Activated T-helper 17 cell treated with anti-CD3 and anti-CD28 coated beads, Interleukin-2, amount 50 U/mL, for 72 hours (primary cell): Measurements from ENCODE around the gene CHP2. TPM values are rescaled to one million over a fixed set of nuclear protein-coding genes. Genes with fewer than 3 reads are reported as not detected.
"Not testable (repeated sequence)": the region's sequence is repeated elsewhere in the genome, so short reads cannot be mapped to it uniquely, and the experiment has no call there.

Experiments
- ATAC-seq: fragments of 150-1000 bp; cut with Tn5 transposase; replicated peaks from 2 replicates; pipeline ENCODE4 v1.10.0; 2021; ENCODE audit warnings: mild to moderate bottlenecking, moderate library complexity
- H3K27ac Mint-ChIP-seq: one replicate; pipeline ENCODE4 v1.8.0; 2022; ENCODE audit warnings: mixed read lengths
- H3K27me3 Mint-ChIP-seq: one replicate; pipeline ENCODE4 v1.8.0; 2022; ENCODE audit warnings: mixed read lengths
- H3K36me3 Mint-ChIP-seq: one replicate; pipeline ENCODE4 v1.8.0; 2022; ENCODE audit warnings: low read depth, mild to moderate bottlenecking, mixed read lengths
- H3K4me1 Mint-ChIP-seq: one replicate; pipeline ENCODE4 v1.8.0; 2022; ENCODE audit warnings: mixed read lengths
- H3K4me3 Mint-ChIP-seq: one replicate; pipeline ENCODE4 v1.8.0; 2022; ENCODE audit warnings: mild to moderate bottlenecking, mixed read lengths
- H3K9me3 Mint-ChIP-seq: one replicate; pipeline ENCODE4 v1.8.0; 2022; ENCODE audit warnings: mixed read lengths
- total RNA-seq, 2 donors: library from RNA; stranded (reverse); gene quantifications; one replicate each; pipeline ENCODE4 v1.2.3, GENCODE V29; 2022

Gene CHP2
- not detected for total RNA-seq

DNA sequence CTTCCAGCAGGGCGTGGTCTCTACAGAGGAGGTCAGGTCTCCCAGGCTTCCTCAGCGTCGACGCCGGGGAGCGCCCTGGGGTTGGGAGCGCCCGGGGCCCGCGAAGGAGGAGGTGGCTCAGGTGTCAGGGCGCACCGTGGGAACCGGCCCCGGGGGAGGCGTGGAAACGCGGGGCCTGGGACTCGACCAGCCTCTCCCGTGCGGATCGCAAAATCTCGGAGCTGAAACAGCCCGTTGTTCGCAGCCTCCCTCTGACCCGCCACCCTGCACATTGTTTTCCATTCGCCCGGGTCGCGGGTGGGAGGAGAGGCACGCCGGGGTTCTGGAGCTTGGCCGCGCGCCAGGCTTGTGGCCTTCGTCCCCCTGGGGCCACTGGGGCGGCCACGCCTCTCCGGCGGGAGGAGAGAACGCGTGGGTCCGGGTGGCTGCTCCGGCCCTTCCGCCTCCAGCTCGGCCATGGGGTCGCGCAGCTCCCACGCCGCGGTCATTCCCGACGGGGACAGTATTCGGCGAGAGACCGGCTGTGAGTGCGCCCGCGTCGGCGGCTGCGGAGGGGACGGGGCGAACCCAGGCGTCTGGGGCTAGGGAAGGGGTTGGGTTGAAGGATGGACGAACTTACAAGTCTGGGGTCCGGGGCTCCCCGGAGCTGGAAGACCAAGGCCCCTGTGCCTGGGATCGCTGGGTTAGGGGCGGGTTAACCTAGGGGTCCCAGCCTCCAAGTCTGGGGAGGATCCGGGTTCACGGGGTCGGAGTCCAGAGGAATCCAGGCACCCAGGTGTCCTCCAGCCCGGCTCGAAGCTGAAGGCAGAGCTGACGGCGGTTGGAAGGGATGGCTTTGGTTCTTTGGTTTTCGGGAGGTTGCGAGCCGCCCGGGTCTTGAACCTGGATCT, at the start of gene CHP2:
Gene CHP2 (plus strand): TSS at position 433 of the 890 bp plus-strand sequence. CDS start 24 bp downstream, at position 457.
- H3K4me3 Mint-ChIP-seq, result no peak within 1 kb of the TSS

DNA sequence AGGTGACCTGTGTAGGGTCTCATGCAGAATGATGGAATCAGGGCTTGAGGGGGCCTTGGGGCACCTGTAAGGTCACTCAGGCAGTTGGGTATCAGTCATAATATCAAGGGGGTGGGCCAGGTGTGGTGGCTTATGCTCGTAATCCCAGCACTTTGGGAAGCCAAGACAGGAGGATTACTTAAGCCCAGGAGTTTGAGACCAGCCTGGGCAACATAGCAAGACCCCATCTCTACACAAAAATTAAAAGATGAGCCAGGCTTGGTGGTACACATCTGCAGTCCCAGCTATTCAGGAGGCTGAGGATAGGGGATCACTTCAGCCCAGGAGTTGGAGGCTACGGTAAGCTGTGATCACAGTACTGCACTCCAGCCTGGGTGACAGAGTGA, 49.3 kb upstream of the CHP2 start:
- no peaks in the 10 kb centered on the region for H3K36me3 Mint-ChIP-seq

More for the DNA sequence above, at the start of gene CHP2:
- ATAC-seq, result no peak
- peaks cover 40% of the 10 kb centered on the region for H3K27me3 Mint-ChIP-seq
- H3K27ac Mint-ChIP-seq, result no peak within 1 kb of the TSS
- H3K9me3 Mint-ChIP-seq, result no peaks in the 10 kb centered on the region
- no peaks in the 10 kb centered on the region for H3K36me3 Mint-ChIP-seq
- H3K4me1 Mint-ChIP-seq, result no peaks in the 10 kb centered on the region

DNA sequence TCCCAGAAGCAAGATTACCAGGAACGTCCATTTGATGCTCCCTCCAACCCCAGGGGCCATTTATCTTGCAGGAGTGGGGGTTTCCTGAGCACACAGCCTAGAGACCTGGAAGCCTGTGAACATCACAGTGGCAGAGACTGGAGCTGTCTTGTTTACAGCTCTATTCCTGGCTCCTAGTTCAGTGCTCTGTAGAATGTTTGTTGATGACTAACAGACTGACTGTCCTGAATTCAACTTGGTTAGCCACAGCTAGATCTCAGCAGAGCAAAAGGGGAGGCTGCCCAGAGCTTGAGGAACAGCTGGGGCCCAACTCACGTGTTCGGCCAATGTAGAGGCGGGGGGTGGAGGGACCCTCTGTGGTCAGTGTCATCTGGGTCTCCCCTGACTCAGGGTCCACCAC, 48.4 kb upstream of the CHP2 start:
- no peak overlapping the region for H3K27ac Mint-ChIP-seq
- no peaks in the 10 kb centered on the region for H3K36me3 Mint-ChIP-seq
- peaks cover 27% of the 10 kb centered on the region for H3K27me3 Mint-ChIP-seq
- peaks cover 16% of the 10 kb centered on the region for H3K9me3 Mint-ChIP-seq
- H3K4me1 Mint-ChIP-seq, result no peaks in the 10 kb centered on the region
- ATAC-seq, result no peak
- H3K4me3 Mint-ChIP-seq, result no peak overlapping the region

More for the DNA sequence above, 49.3 kb upstream of the CHP2 start:
- Mint-ChIP-seq H3K27ac (no peak overlapping the region), H3K27me3 (peaks cover 24% of the 10 kb centered on the region), H3K4me1 (no peaks in the 10 kb centered on the region), H3K9me3 (peaks cover 16% of the 10 kb centered on the region), H3K4me3 (no peak overlapping the region)
- no peak for ATAC-seq

DNA sequence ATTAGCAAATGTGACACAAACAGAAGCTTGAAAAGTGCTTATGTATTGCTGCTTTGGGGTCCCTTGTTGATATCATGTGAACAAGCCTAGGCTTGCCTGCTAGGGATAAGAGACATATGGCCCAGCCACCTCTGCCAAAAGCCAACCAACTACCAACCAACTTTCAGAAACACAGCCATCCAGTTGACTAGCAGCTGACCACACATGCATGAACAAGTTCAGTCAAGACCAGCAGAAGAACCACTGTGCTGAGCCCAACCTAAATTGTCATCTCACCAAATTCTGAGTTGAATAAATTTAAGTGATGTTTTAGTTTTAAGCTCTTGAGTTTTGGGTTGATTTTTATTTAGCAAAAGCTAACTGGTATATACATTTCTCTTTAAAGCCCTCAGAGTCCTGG, 45.3 kb upstream of the CHP2 start:
- no peak for ATAC-seq
- Mint-ChIP-seq H3K4me1 (no peaks in the 10 kb centered on the region), H3K4me3 (no peak overlapping the region), H3K27me3 (peaks cover 32% of the 10 kb centered on the region), H3K36me3 (no peaks in the 10 kb centered on the region), H3K27ac (no peak overlapping the region), H3K9me3 (peaks cover 10% of the 10 kb centered on the region)

DNA sequence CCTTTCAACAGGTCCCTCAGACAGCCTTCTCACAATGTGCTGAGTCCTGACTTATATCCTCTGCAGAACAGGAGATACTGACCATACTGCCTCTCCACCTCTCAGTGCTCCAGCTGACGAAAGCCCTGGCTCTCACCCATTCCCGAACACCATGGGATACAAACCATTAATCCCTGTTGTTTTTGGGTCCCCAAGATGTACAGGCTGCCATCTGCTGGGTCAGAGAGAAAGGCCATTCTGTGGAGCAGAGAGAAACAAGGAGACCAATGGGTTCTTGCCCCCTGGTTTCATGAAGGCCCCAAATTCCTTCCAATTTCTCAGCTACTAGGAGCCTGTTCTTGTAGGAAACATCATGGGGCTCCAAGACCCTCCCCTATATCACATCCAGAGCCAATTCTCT, 44.8 kb upstream of the CHP2 start:
- Mint-ChIP-seq H3K27ac (no peak overlapping the region), H3K9me3 (peaks cover 10% of the 10 kb centered on the region), H3K4me1 (no peaks in the 10 kb centered on the region), H3K4me3 (no peak overlapping the region), H3K27me3 (peaks cover 34% of the 10 kb centered on the region), H3K36me3 (no peaks in the 10 kb centered on the region)
- no peak for ATAC-seq

DNA sequence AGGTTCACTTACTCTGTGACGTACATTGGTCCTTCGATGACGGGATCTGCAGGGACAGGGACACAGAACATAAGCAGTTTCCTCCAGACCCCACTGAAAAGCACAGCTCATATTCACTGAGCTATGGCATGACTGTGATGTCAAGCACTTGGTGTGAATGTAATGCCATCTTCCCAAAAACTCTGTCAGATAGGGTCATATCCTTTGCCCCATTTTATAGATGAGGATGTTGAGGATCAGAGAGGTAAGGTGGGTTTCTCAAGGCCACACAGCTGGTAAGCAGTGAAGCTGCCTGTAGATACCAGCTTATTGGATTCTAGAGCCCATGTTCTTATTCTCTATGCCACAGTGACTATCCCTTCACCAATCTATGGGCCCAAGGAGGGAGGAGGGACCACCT, 44.3 kb upstream of the CHP2 start:
- no peaks in the 10 kb centered on the region for H3K36me3 Mint-ChIP-seq
- H3K27me3 Mint-ChIP-seq, result peaks cover 35% of the 10 kb centered on the region
- ATAC-seq, result no peak
- peaks cover 10% of the 10 kb centered on the region for H3K9me3 Mint-ChIP-seq
- no peak overlapping the region for H3K4me3 Mint-ChIP-seq
- H3K27ac Mint-ChIP-seq, result no peak overlapping the region
- H3K4me1 Mint-ChIP-seq, result no peaks in the 10 kb centered on the region

DNA sequence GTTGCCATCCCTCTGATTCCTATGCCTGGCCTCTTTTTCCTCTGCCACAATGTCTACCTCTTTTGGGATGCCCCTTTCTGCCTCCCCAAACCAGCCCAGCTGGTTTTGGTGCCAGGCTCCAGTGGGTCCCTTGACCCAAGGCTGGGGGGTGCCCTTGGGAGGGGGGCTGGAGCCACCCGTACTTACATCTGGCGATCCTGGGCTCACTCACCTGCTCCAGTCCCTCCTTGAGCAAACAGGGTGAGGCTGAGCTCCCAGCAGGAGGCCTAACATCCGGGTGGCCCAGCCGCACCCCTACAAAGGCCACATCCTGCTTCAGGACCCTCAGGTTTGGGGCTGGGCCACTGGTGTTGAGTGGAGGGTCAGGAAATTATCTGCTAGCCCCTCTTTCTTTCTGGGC, 43.0 kb upstream of the CHP2 start:
- Mint-ChIP-seq H3K27me3 (peaks cover 36% of the 10 kb centered on the region), H3K9me3 (peaks cover 10% of the 10 kb centered on the region), H3K27ac (no peak overlapping the region), H3K4me1 (no peaks in the 10 kb centered on the region), H3K4me3 (no peak overlapping the region), H3K36me3 (no peaks in the 10 kb centered on the region)
- no peak for ATAC-seq

DNA sequence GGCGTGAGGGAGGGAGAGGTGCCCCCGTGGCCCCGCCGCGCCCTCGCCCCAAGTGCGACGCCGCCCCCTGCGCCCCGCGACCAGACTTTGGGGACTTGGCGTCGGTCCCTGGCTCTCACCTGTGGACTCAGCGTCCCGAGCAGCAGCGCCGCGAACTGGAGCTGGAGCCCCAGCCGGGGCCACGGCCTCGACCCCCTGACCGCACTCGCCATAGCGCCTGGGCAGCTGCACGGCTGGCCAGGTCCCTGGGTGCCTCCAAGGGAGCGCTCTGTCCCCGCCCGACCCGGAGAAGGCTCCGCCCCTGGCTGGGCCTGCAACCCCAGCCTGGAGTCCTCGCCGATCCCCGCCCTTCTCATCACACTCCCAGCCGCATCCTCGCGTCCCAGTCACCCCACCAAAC, 41.9 kb upstream of the CHP2 start, which contains the start of gene ERN2:
Gene ERN2 (minus strand): TSS at position 247 of the 400 bp plus-strand sequence. CDS start 35 bp downstream, at position 212.
- no peak for ATAC-seq
- Mint-ChIP-seq H3K27me3 (peaks cover 45% of the 10 kb centered on the region), H3K4me1 (no peaks in the 10 kb centered on the region), H3K27ac (no peak within 1 kb of the TSS), H3K36me3 (no peaks in the 10 kb centered on the region), H3K4me3 (no peak within 1 kb of the TSS), H3K9me3 (peaks cover 10% of the 10 kb centered on the region)

DNA sequence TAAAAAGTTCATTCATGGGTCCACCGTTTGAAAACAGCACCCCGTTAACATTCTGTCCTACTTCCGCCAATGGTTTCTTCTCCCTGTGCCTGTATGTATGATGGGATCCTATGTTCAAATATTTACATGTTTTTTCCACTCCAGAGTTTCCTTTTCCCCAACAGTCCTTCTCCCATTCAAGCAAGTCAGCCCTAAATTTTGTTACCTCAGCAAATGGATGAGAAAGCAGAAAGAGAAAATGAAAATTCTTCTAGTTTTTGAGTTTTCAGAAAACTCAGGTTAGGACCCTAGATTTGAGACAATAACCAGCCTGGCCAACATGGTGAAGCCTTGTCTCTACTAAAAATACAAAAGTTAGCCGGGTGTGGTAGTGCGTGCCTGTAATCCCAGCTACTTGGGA, 38.3 kb upstream of the CHP2 start:
- no peak overlapping the region for H3K27ac Mint-ChIP-seq
- H3K4me1 Mint-ChIP-seq, result no peaks in the 10 kb centered on the region
- H3K4me3 Mint-ChIP-seq, result no peak overlapping the region
- H3K9me3 Mint-ChIP-seq, result peaks cover 3% of the 10 kb centered on the region
- H3K36me3 Mint-ChIP-seq, result no peaks in the 10 kb centered on the region
- peaks cover 40% of the 10 kb centered on the region for H3K27me3 Mint-ChIP-seq
- no peak for ATAC-seq

DNA sequence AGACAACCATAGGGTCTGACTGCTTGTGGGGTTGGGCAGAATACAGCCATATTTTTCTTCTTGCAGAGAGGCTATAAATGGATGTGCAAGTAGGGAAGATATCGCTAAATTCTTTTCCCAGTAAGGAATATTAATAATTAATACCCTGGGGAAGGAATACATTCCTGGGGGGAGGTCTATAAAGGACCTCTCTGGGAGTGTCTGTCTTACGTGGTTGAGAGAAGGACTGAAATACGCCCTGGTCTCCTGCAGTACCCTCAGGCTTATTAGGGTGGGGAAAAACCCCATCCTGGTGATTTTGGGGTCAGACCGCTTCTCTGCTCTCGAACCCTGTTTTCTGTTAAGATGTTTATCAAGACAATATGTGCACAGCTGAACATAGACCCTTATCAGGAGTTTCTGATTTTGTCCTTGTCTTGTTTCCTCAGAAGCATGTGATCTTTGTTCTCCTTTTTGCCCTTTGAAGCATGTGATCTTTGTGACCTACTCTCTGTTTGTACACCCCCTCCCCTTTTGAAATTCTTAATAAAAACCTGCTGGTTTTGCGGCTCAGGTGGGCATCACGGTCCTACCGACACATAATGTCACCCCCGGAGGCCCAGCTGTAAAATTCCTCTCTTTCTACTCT, 32.1 kb upstream of the CHP2 start:
- H3K36me3 Mint-ChIP-seq, H3K27ac Mint-ChIP-seq, H3K4me1 Mint-ChIP-seq, ATAC-seq, H3K4me3 Mint-ChIP-seq: not testable (repeated sequence)
- Mint-ChIP-seq H3K27me3 (peaks cover 13% of the 10 kb centered on the region), H3K9me3 (peaks cover 10% of the 10 kb centered on the region)

DNA sequence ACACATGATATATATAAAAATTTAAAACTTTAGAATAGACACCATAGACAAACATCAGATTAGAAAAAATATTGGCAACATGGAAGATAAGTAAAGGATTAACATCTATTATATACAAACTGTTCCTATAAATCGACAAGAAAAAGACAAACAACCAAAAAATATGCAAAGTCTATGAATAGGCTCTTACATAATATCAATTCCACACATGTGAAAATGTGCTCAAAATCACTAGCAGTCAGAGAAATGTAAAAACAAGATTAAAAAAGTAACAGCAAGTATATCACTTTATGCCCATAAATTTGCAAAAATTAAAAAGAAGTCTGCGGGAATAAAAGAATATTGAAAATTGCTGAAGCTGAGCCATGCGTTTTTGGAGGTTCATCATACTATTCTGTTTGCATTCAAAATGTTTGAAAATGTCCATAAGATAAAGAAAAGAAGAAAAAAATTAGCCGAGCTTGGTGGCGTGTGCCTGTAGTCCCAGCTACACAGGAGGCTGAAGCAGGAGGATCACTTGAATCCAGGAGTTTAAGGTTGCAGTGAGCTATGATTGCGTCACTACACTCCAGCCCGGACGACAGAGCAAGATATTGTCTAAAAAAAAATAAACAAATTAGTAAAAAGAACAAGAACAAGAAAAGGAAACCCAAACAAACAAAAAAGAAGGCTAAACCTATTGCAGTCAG, 30.6 kb upstream of the CHP2 start:
- no peak overlapping the region for H3K27ac Mint-ChIP-seq
- H3K4me1 Mint-ChIP-seq, result peaks cover 5% of the 10 kb centered on the region
- peaks cover 9% of the 10 kb centered on the region for H3K27me3 Mint-ChIP-seq
- H3K36me3 Mint-ChIP-seq, result no peaks in the 10 kb centered on the region
- peaks cover 10% of the 10 kb centered on the region for H3K9me3 Mint-ChIP-seq
- no peak for ATAC-seq
- H3K4me3 Mint-ChIP-seq, result no peak overlapping the region

DNA sequence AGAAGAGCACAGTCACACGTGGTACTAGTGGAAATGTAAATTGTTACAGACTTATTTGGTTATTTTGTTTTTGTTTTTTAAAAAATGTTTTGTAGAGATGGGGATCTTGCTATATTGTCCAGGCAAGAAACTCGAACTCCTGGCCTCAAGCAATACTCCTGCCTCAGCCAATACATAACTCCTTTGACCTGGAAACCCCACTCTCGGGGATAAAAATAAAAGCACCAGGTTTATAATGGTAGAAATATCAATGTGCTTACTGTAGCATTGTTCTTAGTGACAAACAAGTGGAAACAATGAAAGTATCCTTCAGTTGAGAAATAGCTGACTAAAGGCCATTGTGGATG, 30.1 kb upstream of the CHP2 start:
- Mint-ChIP-seq H3K27me3 (peaks cover 12% of the 10 kb centered on the region), H3K4me1 (peaks cover 5% of the 10 kb centered on the region), H3K27ac (no peak overlapping the region), H3K4me3 (no peak overlapping the region), H3K36me3 (no peaks in the 10 kb centered on the region), H3K9me3 (peaks cover 10% of the 10 kb centered on the region)
- no peak for ATAC-seq

DNA sequence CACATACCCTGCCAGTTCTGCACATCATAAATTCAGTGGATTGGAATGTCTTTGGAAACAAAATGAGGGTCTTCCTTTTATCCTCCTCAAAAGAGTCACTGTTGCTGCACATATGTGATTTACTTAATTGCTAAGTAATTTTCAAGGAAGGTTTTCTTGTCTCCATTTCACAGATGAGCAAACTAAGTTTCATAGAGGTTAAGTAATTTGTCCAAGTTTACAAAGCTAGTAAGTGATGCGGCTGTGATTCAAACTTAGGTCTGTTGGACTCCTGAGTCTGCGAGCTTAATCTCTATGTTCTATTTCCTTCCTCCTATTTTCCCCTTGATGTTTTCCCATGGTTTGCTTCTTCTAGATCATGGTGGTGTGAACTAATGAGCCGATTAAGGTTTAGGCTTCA, 28.1 kb upstream of the CHP2 start:
- no peak for ATAC-seq
- Mint-ChIP-seq H3K9me3 (peaks cover 5% of the 10 kb centered on the region), H3K4me1 (peaks cover 5% of the 10 kb centered on the region), H3K27me3 (peaks cover 13% of the 10 kb centered on the region), H3K27ac (no peak overlapping the region), H3K36me3 (no peaks in the 10 kb centered on the region), H3K4me3 (no peak overlapping the region)

DNA sequence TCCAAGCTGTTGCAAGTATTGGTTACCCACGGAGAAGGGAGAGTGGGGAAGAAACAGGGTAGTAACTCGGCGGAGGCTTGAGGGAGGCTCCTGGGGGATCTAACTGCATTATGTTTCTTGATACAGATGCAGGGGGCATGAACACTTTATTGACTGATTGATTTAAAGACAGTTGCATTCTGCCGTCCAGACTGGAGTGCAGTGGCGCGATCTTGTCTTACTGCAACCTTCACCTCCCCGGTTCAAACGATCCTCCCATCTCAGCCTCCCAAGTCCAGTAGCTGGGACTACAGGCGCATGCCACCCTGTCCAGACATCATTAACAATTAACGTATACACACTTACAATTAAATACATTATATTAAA, 26.7 kb upstream of the CHP2 start:
- Mint-ChIP-seq H3K27ac (no peak overlapping the region), H3K9me3 (peaks cover under 1% of the 10 kb centered on the region), H3K4me1 (peaks cover 5% of the 10 kb centered on the region), H3K27me3 (peaks cover 14% of the 10 kb centered on the region), H3K36me3 (no peaks in the 10 kb centered on the region), H3K4me3 (no peak overlapping the region)
- ATAC-seq, result no peak
